Lower lobe of right lung (tissue), 2 donors: ENCODE results near the gene SNRK. TPM values are rescaled to one million over a fixed set of nuclear protein-coding genes. Genes with fewer than 3 reads are reported as not detected.
A peak's percentile ranks its signal among the peaks of the same experiment; 100 is the strongest.

Experiments used
- ATAC-seq, 2 donors: fragments of 200-7000 bp; cut with Tn5 transposase; one replicate each; pipeline ENCODE4 v1.9.1; 2020 to 2022; ENCODE audit warnings: mild to moderate bottlenecking in 2 of 2, moderate library complexity in 2 of 2
- DNase-seq: peaks from one replicate; pipeline ENCODE4 v3.0.0-alpha.2; 2020
- H3K27ac ChIP-seq: fragments of 200-600 bp; one replicate; pipeline ENCODE4 v1.8.0; 2022
- H3K27me3 ChIP-seq: fragments of 200-600 bp; one replicate; pipeline ENCODE4 v1.8.0; 2022; ENCODE audit warnings: low read depth
- H3K36me3 ChIP-seq: fragments of 200-600 bp; one replicate; pipeline ENCODE4 v1.8.0; 2022; ENCODE audit warnings: mild to moderate bottlenecking
- H3K4me1 ChIP-seq: fragments of 200-600 bp; one replicate; pipeline ENCODE4 v1.8.0; 2022
- H3K4me3 ChIP-seq: fragments of 200-600 bp; one replicate; pipeline ENCODE4 v1.8.0; 2022; ENCODE audit warnings: mild to moderate bottlenecking
- H3K9me3 ChIP-seq: fragments of 200-600 bp; one replicate; pipeline ENCODE4 v1.8.0; 2022
- intact Hi-C: fragments of 100-400 bp; cut with DNase I; formaldehyde crosslinking; loops from one replicate; pipeline ENCODE4 v1.11.0; 2022
- total RNA-seq: library from RNA; stranded (reverse); fragmentation: NEBNext Ultra II Directional; extraction: Animal tissue kit (Norgen Biotek cat#: 25700); gene quantifications from one replicate; pipeline ENCODE4 v1.2.1, GENCODE V29; 2021
- TF ChIP-seq, protein P1 (sequence below): fragments of 200-600 bp; IDR thresholded peaks from one replicate; pipeline ENCODE4 v1.8.0; 2022; ENCODE audit warnings: antibody characterized with exemption, mild to moderate bottlenecking
- donor health status: DM: no; HTN: yes; CAD: no; lungs with severe emphysema.

SNRK gene
- total RNA-seq, 1 donor from 2014 or later: 55.1 TPM

DNA sequence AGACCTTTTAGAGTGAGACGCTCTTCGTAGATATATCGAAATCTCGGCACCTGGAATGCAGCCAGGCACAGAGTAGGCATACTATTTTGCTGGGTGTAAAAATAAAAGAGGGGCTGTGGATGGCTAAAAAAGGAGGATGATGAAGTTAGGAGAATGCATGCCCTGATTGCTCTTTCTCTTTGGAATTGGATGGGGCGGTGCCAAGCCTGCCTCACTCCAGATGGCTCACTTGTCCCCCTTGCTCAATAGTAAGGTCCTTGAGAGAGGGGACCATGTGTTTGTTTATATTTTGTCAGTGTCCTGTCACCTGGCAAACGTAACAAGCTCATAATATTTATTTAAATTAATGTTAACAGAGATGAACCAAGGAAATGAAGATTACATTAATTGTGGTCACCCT, 33.0 kb downstream of the SNRK start:
- H3K4me1 ChIP-seq: peaks cover 61% of the 10 kb centered on the region
- H3K27me3 ChIP-seq: no peaks in the 10 kb centered on the region
- intact Hi-C loops: no loop called here
- no peak overlapping the region for H3K27ac ChIP-seq
- TF ChIP-seq, protein P1, sequence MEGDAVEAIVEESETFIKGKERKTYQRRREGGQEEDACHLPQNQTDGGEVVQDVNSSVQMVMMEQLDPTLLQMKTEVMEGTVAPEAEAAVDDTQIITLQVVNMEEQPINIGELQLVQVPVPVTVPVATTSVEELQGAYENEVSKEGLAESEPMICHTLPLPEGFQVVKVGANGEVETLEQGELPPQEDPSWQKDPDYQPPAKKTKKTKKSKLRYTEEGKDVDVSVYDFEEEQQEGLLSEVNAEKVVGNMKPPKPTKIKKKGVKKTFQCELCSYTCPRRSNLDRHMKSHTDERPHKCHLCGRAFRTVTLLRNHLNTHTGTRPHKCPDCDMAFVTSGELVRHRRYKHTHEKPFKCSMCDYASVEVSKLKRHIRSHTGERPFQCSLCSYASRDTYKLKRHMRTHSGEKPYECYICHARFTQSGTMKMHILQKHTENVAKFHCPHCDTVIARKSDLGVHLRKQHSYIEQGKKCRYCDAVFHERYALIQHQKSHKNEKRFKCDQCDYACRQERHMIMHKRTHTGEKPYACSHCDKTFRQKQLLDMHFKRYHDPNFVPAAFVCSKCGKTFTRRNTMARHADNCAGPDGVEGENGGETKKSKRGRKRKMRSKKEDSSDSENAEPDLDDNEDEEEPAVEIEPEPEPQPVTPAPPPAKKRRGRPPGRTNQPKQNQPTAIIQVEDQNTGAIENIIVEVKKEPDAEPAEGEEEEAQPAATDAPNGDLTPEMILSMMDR: no peak
- no peak overlapping the region for H3K4me3 ChIP-seq
- no peaks in the 10 kb centered on the region for H3K9me3 ChIP-seq
- ATAC-seq (no peak), DNase-seq (no peak)
- H3K36me3 ChIP-seq: no peaks in the 10 kb centered on the region

DNA sequence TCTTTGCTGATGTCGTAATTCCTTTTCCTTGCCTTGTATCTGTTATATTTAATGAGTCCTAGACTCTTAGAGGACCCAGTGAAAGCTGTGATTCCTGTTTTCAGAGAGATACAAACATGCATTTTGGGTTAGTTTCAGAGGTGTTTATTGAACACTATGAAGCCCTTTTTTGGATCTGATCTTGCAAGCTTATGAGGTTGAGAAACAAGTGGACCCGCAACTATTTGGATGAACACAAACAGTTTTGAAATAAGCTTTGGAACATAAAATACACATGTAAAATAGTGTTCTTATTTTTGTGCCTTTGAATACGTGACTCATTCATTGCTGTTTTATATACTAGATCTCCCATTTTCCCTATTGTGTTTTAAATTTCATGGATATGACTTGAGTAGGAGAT, 33.5 kb downstream of the SNRK start:
- H3K4me3 ChIP-seq: no peak overlapping the region
- TF ChIP-seq, protein P1: no peak
- no peaks in the 10 kb centered on the region for H3K9me3 ChIP-seq
- H3K27ac ChIP-seq: no peak overlapping the region
- H3K27me3 ChIP-seq: no peaks in the 10 kb centered on the region
- no peak for ATAC-seq
- no peak for DNase-seq
- no peaks in the 10 kb centered on the region for H3K36me3 ChIP-seq
- peaks cover 61% of the 10 kb centered on the region for H3K4me1 ChIP-seq
- intact Hi-C loops: no loop called here

GRCh38 chr3:43320288-43320687, 33.9 kb downstream of the SNRK start:
- DNase-seq (no peak), ATAC-seq (no peak)
- intact Hi-C loops: no loop called here

DNA sequence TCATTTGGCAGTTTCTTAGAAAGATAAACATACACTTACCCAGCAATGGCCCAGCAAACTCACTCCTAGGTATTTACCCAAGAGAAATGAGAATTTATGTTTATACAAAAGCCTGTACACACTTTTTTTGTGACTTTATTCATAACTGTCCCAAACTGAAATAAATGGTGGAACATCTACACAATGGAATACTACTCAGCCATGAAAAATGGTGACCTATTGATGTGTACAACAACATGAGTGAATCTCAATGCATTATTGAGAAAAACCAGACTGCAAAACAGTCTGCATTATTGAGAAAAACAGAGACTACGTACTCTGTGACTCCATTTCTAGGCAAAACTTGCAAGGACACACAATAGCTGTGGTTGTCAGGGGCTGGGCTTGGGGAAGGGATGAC, 37.2 kb downstream of the SNRK start:
- Histone ChIP-seq H3K4me1 (peaks cover 64% of the 10 kb centered on the region), H3K27me3 (no peaks in the 10 kb centered on the region), H3K4me3 (no peak overlapping the region), H3K27ac (no peak overlapping the region), H3K36me3 (no peaks in the 10 kb centered on the region), H3K9me3 (no peaks in the 10 kb centered on the region)
- no peak for DNase-seq
- intact Hi-C loops: no loop called here
- ATAC-seq: no peak
- TF ChIP-seq, protein P1: no peak

More at GRCh38 chr3:43320288-43320687, 33.9 kb downstream of the SNRK start:
- Histone ChIP-seq H3K9me3 (no peaks in the 10 kb centered on the region), H3K4me3 (no peak overlapping the region), H3K36me3 (no peaks in the 10 kb centered on the region), H3K27ac (no peak overlapping the region), H3K27me3 (no peaks in the 10 kb centered on the region), H3K4me1 (peaks cover 61% of the 10 kb centered on the region)
- TF ChIP-seq, protein P1: no peak

GRCh38 chr3:43326891-43327581, 40.7 kb downstream of the SNRK start:
- Histone ChIP-seq H3K27ac (peak overlapping the region; percentile 53), H3K36me3 (no peaks in the 10 kb centered on the region), H3K9me3 (no peaks in the 10 kb centered on the region), H3K4me1 (peaks cover 58% of the 10 kb centered on the region), H3K27me3 (no peaks in the 10 kb centered on the region), H3K4me3 (no peak overlapping the region)
- intact Hi-C loops: no loop called here
- ATAC-seq (peak; percentile 41 to 68), DNase-seq (no peak)
- TF ChIP-seq, protein P1: no peak
